Keratinocyte (primary cell): ENCODE measurements around the gene ROR1. TPM values are rescaled to one million over a fixed set of nuclear protein-coding genes. Genes with fewer than 3 reads are reported as not detected.

Source experiments
- DNase-seq: peaks from one replicate; pipeline ENCODE4 v3.0.0-alpha.2; 2011; ENCODE audit warnings: low read depth, missing footprints, low spot score
- FAIRE-seq: peaks from 2 replicates; lab custom pipeline; 2011; peaks lifted over from hg19 to GRCh38; lab: Jason Lieb, UNC
- H2AFZ ChIP-seq: 2 replicates; pipeline ENCODE4 v1.6.0; 2012; ENCODE audit warnings: low read length, control low read depth, inconsistent platforms; ENCODE audit not compliant: control insufficient read depth
- H3K27ac ChIP-seq: 2 replicates; pipeline ENCODE4 v1.5.1; 2011; ENCODE audit warnings: low read length; ENCODE audit not compliant: control insufficient read depth, insufficient read depth
- H3K27me3 ChIP-seq: 3 replicates; pipeline ENCODE4 v1.6.0; 2011; ENCODE audit warnings: low read length; ENCODE audit not compliant: control insufficient read depth, insufficient read depth; ENCODE audit errors: extremely low read depth
- H3K36me3 ChIP-seq, 2 experiments: 2 replicates in 1 of 2; 3 replicates in 1 of 2; pipeline ENCODE4 v1.5.1; 2011; ENCODE audit warnings: low read length in 2 of 2, mild to moderate bottlenecking in 1 of 2; ENCODE audit not compliant: control insufficient read depth in 2 of 2, insufficient read depth in 2 of 2; ENCODE audit errors: extremely low read depth in 1 of 2
- H3K4me1 ChIP-seq: 3 replicates; pipeline ENCODE4 v1.5.1; 2011; ENCODE audit warnings: low read length; ENCODE audit not compliant: control insufficient read depth, insufficient read depth; ENCODE audit errors: extremely low read depth
- H3K4me2 ChIP-seq: 3 replicates; pipeline ENCODE4 v1.6.0; 2011; ENCODE audit warnings: low read depth, low read length; ENCODE audit not compliant: control insufficient read depth, insufficient read depth; ENCODE audit errors: extremely low read depth
- H3K4me3 ChIP-seq, 3 experiments: fragments of 200-600 bp in 1 of 3; sonication (generic) in 1 of 3; 2 replicates in 2 of 3; 3 replicates in 1 of 3; pipeline ENCODE4 v1.5.1; 2011 to 2016; ENCODE audit warnings: low read length in 3 of 3, mild to moderate bottlenecking in 3 of 3, control low read depth in 2 of 3, inconsistent platforms in 1 of 3, low read depth in 1 of 3, mixed read lengths in 1 of 3, mixed run types in 1 of 3, moderate library complexity in 1 of 3; ENCODE audit not compliant: control insufficient read depth in 2 of 3, insufficient read depth in 2 of 3; ENCODE audit errors: extremely low read depth in 1 of 3
- H3K79me2 ChIP-seq: 2 replicates; pipeline ENCODE4 v1.6.0; 2012; ENCODE audit warnings: low read length; ENCODE audit not compliant: control insufficient read depth, insufficient read depth
- H3K9ac ChIP-seq: 3 replicates; pipeline ENCODE4 v1.6.0; 2011; ENCODE audit warnings: low read length; ENCODE audit not compliant: control insufficient read depth, insufficient read depth; ENCODE audit errors: extremely low read depth
- H3K9me1 ChIP-seq: 3 replicates; pipeline ENCODE4 v1.6.0; 2011; ENCODE audit warnings: low read length; ENCODE audit not compliant: control insufficient read depth, insufficient read depth; ENCODE audit errors: extremely low read depth
- H3K9me3 ChIP-seq: 2 replicates; pipeline ENCODE4 v1.5.1; 2012; ENCODE audit warnings: low read depth, low read length; ENCODE audit not compliant: control insufficient read depth
- H4K20me1 ChIP-seq: 3 replicates; pipeline ENCODE4 v1.6.0; 2011; ENCODE audit warnings: low read length; ENCODE audit not compliant: control insufficient read depth, insufficient read depth; ENCODE audit errors: extremely low read depth
- CTCF ChIP-seq, 3 experiments: IDR thresholded peaks in 1 of 3; conservative IDR thresholded peaks in 1 of 3; optimal IDR thresholded peaks in 1 of 3; 2 replicates in 2 of 3; 3 replicates in 1 of 3; pipeline versions ENCODE3 to v1.5.1; 2011; ENCODE audit warnings: low read length in 3 of 3, mild to moderate bottlenecking in 3 of 3, moderate library complexity in 2 of 3, control low read depth in 1 of 3, inconsistent platforms in 1 of 3; ENCODE audit not compliant: insufficient read depth in 2 of 3; ENCODE audit errors: extremely low read depth in 1 of 3
- EZH2 ChIP-seq: IDR thresholded peaks from one replicate; pipeline ENCODE4 v1.6.1; 2012; ENCODE audit warnings: inconsistent platforms, mild to moderate bottlenecking, low read length, moderate library complexity
- dilution Hi-C: fragments of 300-500 bp; cut with MboI; formaldehyde crosslinking; loops from one replicate; pipeline ENCODE4 v1.7.0; 2020; ENCODE audit warnings: low sequenced_read_pairs; ENCODE audit not compliant: extremely low pct_ligation_motif_present
- polyA plus RNA-seq, 5 experiments: library from polyadenylated mRNA; depleted of rRNA in 3 of 5; stranded (reverse) in 3 of 5; stranded (forward) in 1 of 5; unstranded in 1 of 5; fragments of >200 nt; gene quantifications; 1 replicate in 1 of 5; 2 replicates in 3 of 5; 3 replicates in 1 of 5; pipeline versions ENCODE4 v1.2.1 to v1.2.3, GENCODE V29; 2011 to 2012; ENCODE audit warnings: missing spikeins in 2 of 5, low read depth in 1 of 5, low replicate concordance in 1 of 5
- small RNA-seq, 3 experiments: library from RNA; depleted of rRNA; stranded (forward); fragments of <200 nt; gene quantifications; one replicate each; pipeline ENCODE3, GENCODE V24; 2012; ENCODE audit warnings: low read depth in 3 of 3, low replicate concordance in 1 of 3; ENCODE audit not compliant: insufficient read length in 3 of 3

ROR1 gene
- polyA plus RNA-seq, 1 donor (not counting 4 experiments of a cell fraction or from before 2014, with no cell fraction given) = 9.2 TPM

- H3K4me2 ChIP-seq = no peak overlapping the region
- dilution Hi-C loops = loop anchor here (25.0 kb wide), 1 partner anchor 641 kb away; the partner anchor contains the start of gene PGM1
- no peak for FAIRE-seq
Observed at GRCh38 chr1:64228167-64228957, 454.5 kb downstream of the ROR1 start.

GRCh38 chr1:64229307-64229706 is 455.5 kb downstream of the ROR1 start:
- H3K36me3 ChIP-seq = no peaks in the 10 kb centered on the region
- DNase-seq = no peak
- dilution Hi-C loops = loop anchor here (25.0 kb wide), 1 partner anchor 642 kb away; the partner anchor contains the start of gene PGM1
- no peaks in the 10 kb centered on the region for H3K9me1 ChIP-seq
- no peak overlapping the region for H3K27ac ChIP-seq
- TF ChIP-seq EZH2 = no peak
- TF ChIP-seq CTCF (optimal IDR thresholded peaks at IDR 0.05 in 1 of 3, IDR thresholded peaks at IDR 0.05 in 1 of 3, conservative IDR thresholded peaks at IDR 0.05 in 1 of 3; ENCODE audit: extremely low read depth in 1 of 3, insufficient read depth in 2 of 3, low read length in 3 of 3) = no peak
- no peak overlapping the region for H3K9ac ChIP-seq
- no peaks in the 10 kb centered on the region for H3K27me3 ChIP-seq
- no peaks in the 10 kb centered on the region for H3K4me1 ChIP-seq
- no peak overlapping the region for H2AFZ ChIP-seq
- no peaks in the 10 kb centered on the region for H4K20me1 ChIP-seq
- no peaks in the 10 kb centered on the region for H3K79me2 ChIP-seq
- FAIRE-seq = no peak
- no peaks in the 10 kb centered on the region for H3K9me3 ChIP-seq
- H3K4me2 ChIP-seq = no peak overlapping the region
- no peak overlapping the region for H3K4me3 ChIP-seq

More at GRCh38 chr1:64228167-64228957, 454.5 kb downstream of the ROR1 start:
- DNase-seq = no peak
- Histone ChIP-seq H3K9me3 (no peaks in the 10 kb centered on the region), H2AFZ (no peak overlapping the region), H3K27me3 (no peaks in the 10 kb centered on the region), H3K27ac (no peak overlapping the region), H3K4me1 (peaks cover 7% of the 10 kb centered on the region), H3K9me1 (no peaks in the 10 kb centered on the region), H3K4me3 (no peak overlapping the region), H4K20me1 (no peaks in the 10 kb centered on the region), H3K79me2 (no peaks in the 10 kb centered on the region), H3K9ac (no peak overlapping the region), H3K36me3 (no peaks in the 10 kb centered on the region)
- TF ChIP-seq CTCF (optimal IDR thresholded peaks at IDR 0.05 in 1 of 3, IDR thresholded peaks at IDR 0.05 in 1 of 3, conservative IDR thresholded peaks at IDR 0.05 in 1 of 3; ENCODE audit: extremely low read depth in 1 of 3, insufficient read depth in 2 of 3, low read length in 3 of 3) (no peak), EZH2 (no peak)

Small RNA genes lying within 50 kb of the gene (small RNA-seq; reads per million reads assigned to genes)
- gene RF00019 (0 reads per million in 3 experiments), gene RNU6-809P (0 reads per million in 3 experiments)

Other genes with a start within 250 kb of the ROR1 start
- gene PGM1, start 180.6 kb upstream of the ROR1 start, polyA plus RNA-seq = 34.0 to 38.9 TPM (median 36.3 TPM) in 3 replicates